Measurements from ENCODE around the gene ADAT2. TPM values are rescaled to one million over a fixed set of nuclear protein-coding genes. Genes with fewer than 3 reads are reported as not detected.

Gene ADAT2
- total RNA-seq, 5 donors from 2014 or later (not counting 1 experiment from before 2014, with no cell fraction given) = 15.8 to 22.8 (median 19.3) TPM

DNA sequence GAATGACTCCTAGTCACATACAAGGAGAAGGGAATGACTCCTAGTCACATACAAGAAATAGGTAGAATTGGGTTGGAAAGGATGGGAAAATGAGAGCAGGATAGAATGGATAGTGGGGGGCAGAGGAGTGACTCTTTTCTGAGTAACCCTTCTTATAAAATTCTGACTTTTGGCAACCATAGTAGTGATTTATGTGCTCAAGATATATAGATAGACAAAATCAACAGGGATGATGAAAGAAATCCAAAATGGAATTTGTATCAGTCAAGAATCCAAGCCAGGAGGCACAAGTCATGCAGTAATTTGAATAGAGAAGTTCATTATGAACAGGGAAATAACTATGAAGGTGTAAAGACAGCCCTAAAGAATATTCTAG lies 41.7 kb downstream of the ADAT2 start:
- H3K36me3 ChIP-seq (ENCODE audit: control insufficient read depth in 2 of 2, extremely low read depth in 1 of 2, insufficient read depth in 1 of 2, low read length in 1 of 2) = no peaks in the 10 kb centered on the region
- no peaks in the 10 kb centered on the region for H3K9me3 Mint-ChIP-seq
- no peaks in the 10 kb centered on the region for H3K36me3 Mint-ChIP-seq
- no peaks in the 10 kb centered on the region for H3K4me1 ChIP-seq (ENCODE audit: control insufficient read depth in 1 of 2, extremely low read depth in 1 of 2, insufficient read depth in 2 of 2, low read length in 2 of 2)
- no peak overlapping the region for H3K27ac ChIP-seq (ENCODE audit: low read length)
- H3K4me3 ChIP-seq (ENCODE audit: control insufficient read depth in 1 of 2, extremely low read depth in 1 of 2, low read length in 1 of 2) = no peak overlapping the region
- H3K27me3 Mint-ChIP-seq = peaks cover 2 to 3% of the 10 kb centered on the region in 2 donors
- H3K4me3 Mint-ChIP-seq = no peak overlapping the region
- H3K27me3 ChIP-seq (replicated peaks in 1 of 2; ENCODE audit: control insufficient read depth in 2 of 2, extremely low read depth in 1 of 2, insufficient read depth in 2 of 2, low read length in 1 of 2) = peaks cover 0 to 3% of the 10 kb centered on the region in 2 experiments
- no peaks in the 10 kb centered on the region for H3K9me3 ChIP-seq
- no peak overlapping the region for H3K27ac Mint-ChIP-seq
- ChIA-PET POLR2A (no interaction called here), CTCF (no interaction called here)
- H3K4me1 Mint-ChIP-seq = no peaks in the 10 kb centered on the region
- no peak for ATAC-seq (replicated peaks in 1 of 4)
- no peak for DNase-seq

DNA sequence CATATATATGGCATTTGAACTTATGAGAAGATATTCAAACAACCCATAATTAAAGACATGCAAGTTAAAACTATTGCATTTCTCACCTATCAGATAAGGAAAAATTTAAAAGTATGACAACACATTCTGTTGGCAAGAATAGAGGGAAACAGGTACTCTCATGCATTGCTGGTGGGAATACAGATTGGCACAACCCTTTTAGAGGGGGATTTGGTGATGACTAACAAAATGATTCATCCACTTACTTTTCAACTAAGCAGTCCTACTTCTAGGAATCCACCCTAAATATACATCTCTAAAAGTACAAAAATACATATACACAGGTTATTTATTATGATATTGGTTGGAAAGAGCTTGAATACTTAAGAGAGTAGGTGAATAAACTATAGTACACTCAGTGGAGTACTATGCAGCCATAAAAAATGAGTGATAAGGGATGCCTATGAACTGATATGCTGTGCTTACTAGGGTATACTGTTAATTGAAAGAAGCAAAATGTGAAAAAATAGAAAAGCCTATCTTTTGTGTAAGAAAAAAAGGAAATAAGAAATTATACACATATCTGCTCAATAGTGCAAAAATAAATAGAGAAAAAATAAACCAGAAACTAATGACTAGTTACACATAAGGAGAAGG lies 42.2 kb downstream of the ADAT2 start:
- H3K36me3 Mint-ChIP-seq = no peaks in the 10 kb centered on the region
- no peaks in the 10 kb centered on the region for H3K9me3 Mint-ChIP-seq
- no peak overlapping the region for H3K27ac ChIP-seq (ENCODE audit: low read length)
- ATAC-seq (replicated peaks in 1 of 4) = no peak
- H3K4me1 Mint-ChIP-seq = no peaks in the 10 kb centered on the region
- H3K27ac Mint-ChIP-seq = no peak overlapping the region
- H3K4me1 ChIP-seq (ENCODE audit: control insufficient read depth in 1 of 2, extremely low read depth in 1 of 2, insufficient read depth in 2 of 2, low read length in 2 of 2) = no peaks in the 10 kb centered on the region
- CTCF ChIA-PET = no interaction called here
- no peaks in the 10 kb centered on the region for H3K36me3 ChIP-seq (ENCODE audit: control insufficient read depth in 2 of 2, extremely low read depth in 1 of 2, insufficient read depth in 1 of 2, low read length in 1 of 2)
- no peaks in the 10 kb centered on the region for H3K9me3 ChIP-seq
- no peak overlapping the region for H3K4me3 ChIP-seq (ENCODE audit: control insufficient read depth in 1 of 2, extremely low read depth in 1 of 2, low read length in 1 of 2)
- peaks cover 2 to 3% of the 10 kb centered on the region in 2 donors for H3K27me3 Mint-ChIP-seq
- POLR2A ChIA-PET = interaction anchor here in 1 of 2 donors (0.6 kb wide), 1 partner anchor 722 kb away, joined by 3 read pairs; no protein-coding TSS in a partner anchor
- no peak overlapping the region for H3K4me3 Mint-ChIP-seq
- peaks cover 0 to 3% of the 10 kb centered on the region in 2 experiments for H3K27me3 ChIP-seq (replicated peaks in 1 of 2; ENCODE audit: control insufficient read depth in 2 of 2, extremely low read depth in 1 of 2, insufficient read depth in 2 of 2, low read length in 1 of 2)
- DNase-seq = no peak

DNA sequence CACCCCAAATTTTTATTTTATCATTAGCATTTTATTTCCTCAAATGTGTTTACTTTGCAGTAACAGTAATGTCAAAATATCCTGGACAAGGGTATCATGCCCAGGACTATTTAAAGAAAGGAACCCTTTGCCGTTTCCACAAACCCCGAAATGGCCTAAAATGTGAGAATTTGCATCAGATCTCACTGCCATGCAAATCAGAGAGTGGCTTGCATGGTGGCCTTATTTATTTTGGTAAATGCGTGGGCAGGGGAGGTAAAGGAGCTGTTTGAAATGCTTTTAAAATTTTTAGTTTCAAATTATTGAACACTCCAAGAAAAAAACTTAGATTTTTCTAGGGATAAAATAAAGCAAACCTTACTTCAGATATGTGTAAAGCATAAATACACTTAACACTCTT lies 43.8 kb downstream of the ADAT2 start:
- H3K9me3 ChIP-seq = no peaks in the 10 kb centered on the region
- no peaks in the 10 kb centered on the region for H3K36me3 ChIP-seq (ENCODE audit: control insufficient read depth in 2 of 2, extremely low read depth in 1 of 2, insufficient read depth in 1 of 2, low read length in 1 of 2)
- H3K27ac ChIP-seq (ENCODE audit: low read length) = no peak overlapping the region
- H3K9me3 Mint-ChIP-seq = no peaks in the 10 kb centered on the region
- H3K27me3 ChIP-seq (replicated peaks in 1 of 2; ENCODE audit: control insufficient read depth in 2 of 2, extremely low read depth in 1 of 2, insufficient read depth in 2 of 2, low read length in 1 of 2) = peaks cover 0 to 3% of the 10 kb centered on the region in 2 experiments
- peaks cover under 1 to 3% of the 10 kb centered on the region in 2 donors for H3K27me3 Mint-ChIP-seq
- H3K4me1 Mint-ChIP-seq = peaks cover 2 to 4% (median 4%) of the 10 kb centered on the region in 3 donors
- CTCF ChIA-PET = no interaction called here
- ATAC-seq (replicated peaks in 1 of 4) (no peak), DNase-seq (no peak)
- H3K4me3 Mint-ChIP-seq = no peak overlapping the region
- H3K4me3 ChIP-seq (ENCODE audit: control insufficient read depth in 1 of 2, extremely low read depth in 1 of 2, low read length in 1 of 2) = no peak overlapping the region
- POLR2A ChIA-PET = no interaction called here
- 83% methylated on average over 2 of the region's 3 CpGs for WGBS (ENCODE audit: insufficient coverage)
- no peaks in the 10 kb centered on the region for H3K4me1 ChIP-seq (ENCODE audit: control insufficient read depth in 1 of 2, extremely low read depth in 1 of 2, insufficient read depth in 2 of 2, low read length in 2 of 2)
- H3K27ac Mint-ChIP-seq = no peak overlapping the region
- H3K36me3 Mint-ChIP-seq = no peaks in the 10 kb centered on the region

DNA sequence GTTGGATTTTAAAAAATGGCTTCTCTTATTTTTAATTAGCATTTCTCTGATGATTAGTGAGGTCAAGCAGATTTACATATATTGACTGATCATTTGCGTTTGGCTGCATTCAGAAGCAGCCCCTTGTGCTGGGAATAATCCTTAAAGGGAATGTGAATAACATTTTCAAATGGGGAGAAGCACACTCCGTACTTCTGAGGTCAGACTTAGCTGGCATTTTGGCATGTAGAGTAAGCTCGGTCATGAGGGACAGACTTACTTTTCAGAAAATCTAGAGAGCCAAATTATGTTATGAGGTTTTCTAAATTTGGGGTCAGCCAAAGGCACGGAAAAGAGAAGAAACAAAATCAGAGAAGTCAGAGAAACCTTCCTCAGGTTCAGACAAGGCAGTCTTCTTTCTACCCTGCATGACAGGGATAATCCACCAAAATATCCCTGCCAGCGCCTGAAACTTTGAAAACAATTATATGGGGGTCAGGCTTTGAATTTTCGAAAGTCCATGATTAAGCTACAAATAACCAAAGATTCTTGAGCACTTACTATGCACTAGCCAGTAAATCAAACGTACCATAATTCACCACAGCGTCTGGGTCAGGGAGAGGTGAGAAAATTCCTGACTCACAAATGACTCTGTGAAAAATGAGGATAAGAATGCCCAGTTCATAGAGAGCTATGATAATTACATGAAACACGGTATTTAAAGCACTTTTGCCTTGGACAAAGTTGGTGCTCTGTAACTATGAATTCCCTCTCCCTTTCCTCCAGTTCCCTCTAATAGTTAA lies 44.9 kb downstream of the ADAT2 start:
- H3K27ac ChIP-seq (ENCODE audit: low read length) = no peak overlapping the region
- H3K27me3 Mint-ChIP-seq = peaks cover 0 to 3% of the 10 kb centered on the region in 2 donors
- H3K36me3 ChIP-seq (ENCODE audit: control insufficient read depth in 2 of 2, extremely low read depth in 1 of 2, insufficient read depth in 1 of 2, low read length in 1 of 2) = no peaks in the 10 kb centered on the region
- H3K27me3 ChIP-seq (replicated peaks in 1 of 2; ENCODE audit: control insufficient read depth in 2 of 2, extremely low read depth in 1 of 2, insufficient read depth in 2 of 2, low read length in 1 of 2) = peaks cover 0 to 3% of the 10 kb centered on the region in 2 experiments
- no peaks in the 10 kb centered on the region for H3K36me3 Mint-ChIP-seq
- H3K27ac Mint-ChIP-seq = no peak overlapping the region
- H3K9me3 ChIP-seq = no peaks in the 10 kb centered on the region
- DNase-seq (no peak), ATAC-seq (replicated peaks in 1 of 4) (no peak)
- peaks cover 12 to 15% (median 13%) of the 10 kb centered on the region in 3 donors for H3K4me1 Mint-ChIP-seq
- H3K4me3 Mint-ChIP-seq = no peak overlapping the region
- 75% methylated on average over 3 of the region's 9 CpGs for WGBS (ENCODE audit: insufficient coverage)
- H3K4me1 ChIP-seq (ENCODE audit: control insufficient read depth in 1 of 2, extremely low read depth in 1 of 2, insufficient read depth in 2 of 2, low read length in 2 of 2) = peaks cover 8 to 9% of the 10 kb centered on the region in 2 experiments
- no peaks in the 10 kb centered on the region for H3K9me3 Mint-ChIP-seq
- ChIA-PET POLR2A (no interaction called here), CTCF (interaction anchor here in 1 of 2 donors (1.0 kb wide), 1 partner anchor 8 kb away, joined by 3 read pairs; no protein-coding TSS in a partner anchor)
- no peak overlapping the region for H3K4me3 ChIP-seq (ENCODE audit: control insufficient read depth in 1 of 2, extremely low read depth in 1 of 2, low read length in 1 of 2)

DNA sequence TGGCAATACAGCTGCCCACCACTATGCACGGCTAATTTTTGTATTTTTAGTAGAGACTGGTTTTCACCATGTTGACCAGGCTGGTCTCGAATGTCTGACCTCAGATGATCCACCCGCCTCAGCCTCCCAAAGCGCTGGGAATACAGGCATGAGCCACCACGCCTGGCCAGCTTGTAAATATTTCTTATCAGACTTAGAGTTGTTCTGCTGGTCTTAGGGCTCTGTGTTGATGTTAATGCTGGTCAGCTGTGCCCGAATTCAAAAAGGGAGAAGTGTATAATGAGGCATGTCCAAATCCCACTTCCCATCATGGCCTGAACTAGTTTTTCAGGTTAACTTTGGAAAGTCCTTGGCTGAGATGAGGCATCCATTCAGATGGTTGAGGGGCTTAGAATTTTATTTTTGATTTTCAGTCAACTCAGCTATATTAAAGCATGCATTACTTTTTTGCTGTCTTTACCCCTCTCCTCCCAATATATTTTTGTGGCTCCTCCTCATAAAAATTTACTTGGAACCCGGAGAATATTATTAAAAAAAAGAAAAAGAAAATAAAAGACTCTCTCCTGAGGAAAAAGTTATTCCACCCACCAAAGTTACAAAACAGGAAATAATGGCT lies 47.7 kb downstream of the ADAT2 start:
- no peak overlapping the region for H3K27ac Mint-ChIP-seq
- no peak for DNase-seq
- H3K9me3 Mint-ChIP-seq = no peaks in the 10 kb centered on the region
- POLR2A ChIA-PET = no interaction called here
- peaks cover 0 to 3% of the 10 kb centered on the region in 2 donors for H3K27me3 Mint-ChIP-seq
- H3K27me3 ChIP-seq (replicated peaks in 1 of 2; ENCODE audit: control insufficient read depth in 2 of 2, extremely low read depth in 1 of 2, insufficient read depth in 2 of 2, low read length in 1 of 2) = peaks cover 0 to 3% of the 10 kb centered on the region in 2 experiments
- peaks cover 22 to 33% (median 24%) of the 10 kb centered on the region in 3 donors for H3K4me1 Mint-ChIP-seq
- H3K36me3 ChIP-seq (ENCODE audit: control insufficient read depth in 2 of 2, extremely low read depth in 1 of 2, insufficient read depth in 1 of 2, low read length in 1 of 2) = no peaks in the 10 kb centered on the region
- no peak overlapping the region for H3K27ac ChIP-seq (ENCODE audit: low read length)
- ATAC-seq (replicated peaks in 1 of 4) = no peak
- no peak overlapping the region for H3K4me3 Mint-ChIP-seq
- no peaks in the 10 kb centered on the region for H3K36me3 Mint-ChIP-seq
- H3K9me3 ChIP-seq = no peaks in the 10 kb centered on the region
- H3K4me3 ChIP-seq (ENCODE audit: control insufficient read depth in 1 of 2, extremely low read depth in 1 of 2, low read length in 1 of 2) = no peak overlapping the region
- 97% methylated on average over 5 of the region's 7 CpGs for WGBS (ENCODE audit: insufficient coverage)
- H3K4me1 ChIP-seq (ENCODE audit: control insufficient read depth in 1 of 2, extremely low read depth in 1 of 2, insufficient read depth in 2 of 2, low read length in 2 of 2) = peaks cover 12 to 15% of the 10 kb centered on the region in 2 experiments
- CTCF ChIA-PET = interaction anchor here in 1 of 2 donors (0.7 kb wide), 1 partner anchor 520 kb away, joined by 3 read pairs; no protein-coding TSS in a partner anchor

DNA sequence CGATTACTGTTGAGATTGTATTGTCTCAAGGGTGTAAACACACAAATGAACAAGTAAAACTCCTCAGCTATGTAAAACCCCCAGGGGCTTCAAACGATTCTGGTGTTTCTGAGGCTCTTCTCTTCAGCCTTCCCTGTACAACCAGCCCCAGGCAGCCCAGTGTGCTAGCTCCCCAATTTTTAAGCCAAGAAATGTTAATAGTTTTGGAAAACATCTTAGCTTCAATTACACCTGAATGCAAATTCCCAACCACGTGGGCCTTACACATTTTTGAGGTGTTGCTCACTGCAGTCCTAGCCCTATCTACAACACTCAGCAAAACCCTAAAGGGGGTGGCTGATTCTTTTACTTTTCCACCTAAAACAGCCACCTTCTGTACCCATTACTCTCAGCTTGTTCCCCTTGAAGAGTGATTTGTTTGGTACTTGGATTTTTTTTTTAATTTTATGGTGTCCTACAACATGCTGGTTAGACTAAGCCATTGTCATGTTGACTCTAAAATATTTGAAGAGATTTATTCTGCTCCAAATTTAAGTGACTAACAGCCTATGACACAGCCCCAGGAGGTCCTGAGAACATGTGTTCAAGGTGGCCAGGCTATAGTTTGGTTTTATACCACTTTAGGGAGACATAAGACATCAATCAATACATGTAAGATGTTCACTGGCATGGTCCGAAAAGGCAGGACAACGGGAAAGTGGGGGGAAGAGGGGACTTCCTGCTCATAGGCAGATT lies 48.7 kb downstream of the ADAT2 start:
- no peaks in the 10 kb centered on the region for H3K36me3 Mint-ChIP-seq
- H3K36me3 ChIP-seq (ENCODE audit: control insufficient read depth in 2 of 2, extremely low read depth in 1 of 2, insufficient read depth in 1 of 2, low read length in 1 of 2) = no peaks in the 10 kb centered on the region
- H3K27ac Mint-ChIP-seq = no peak overlapping the region
- no peak overlapping the region for H3K27ac ChIP-seq (ENCODE audit: low read length)
- H3K4me3 Mint-ChIP-seq = no peak overlapping the region
- ChIA-PET POLR2A (interaction anchor here (0.6 to 1.1 kb wide), 3 partner anchors 10 to 50 kb away, joined by 3 to 6 read pairs (median 3); no protein-coding TSS in a partner anchor), CTCF (interaction anchor here in 1 of 2 donors (1.4 kb wide), 1 partner anchor 25 kb away, joined by 4 read pairs; no protein-coding TSS in a partner anchor)
- H3K27me3 ChIP-seq (replicated peaks in 1 of 2; ENCODE audit: control insufficient read depth in 2 of 2, extremely low read depth in 1 of 2, insufficient read depth in 2 of 2, low read length in 1 of 2) = peaks cover 0 to 3% of the 10 kb centered on the region in 2 experiments
- no peaks in the 10 kb centered on the region for H3K27me3 Mint-ChIP-seq
- no peaks in the 10 kb centered on the region for H3K9me3 Mint-ChIP-seq
- no peak overlapping the region for H3K4me3 ChIP-seq (ENCODE audit: control insufficient read depth in 1 of 2, extremely low read depth in 1 of 2, low read length in 1 of 2)
- H3K9me3 ChIP-seq = no peaks in the 10 kb centered on the region
- peaks cover 24 to 39% (median 27%) of the 10 kb centered on the region in 3 donors for H3K4me1 Mint-ChIP-seq
- H3K4me1 ChIP-seq (ENCODE audit: control insufficient read depth in 1 of 2, extremely low read depth in 1 of 2, insufficient read depth in 2 of 2, low read length in 2 of 2) = peaks cover 12 to 25% of the 10 kb centered on the region in 2 experiments
- no peak for DNase-seq
- 100% methylated on average over 1 of the region's 5 CpGs for WGBS (ENCODE audit: insufficient coverage)
- ATAC-seq (replicated peaks in 1 of 4) = no peak
